NCI-H510A (cell line): ENCODE measurements around the gene USP12.
"Not testable (repeated sequence)": the region's sequence is repeated elsewhere in the genome, so short reads cannot be mapped to it uniquely, and the experiment has no call there.

Experiments
- DNase-seq: peaks from one replicate; lab custom pipeline; 2025; lab: John Stamatoyannopoulos, UW

The USP12 gene

DNA sequence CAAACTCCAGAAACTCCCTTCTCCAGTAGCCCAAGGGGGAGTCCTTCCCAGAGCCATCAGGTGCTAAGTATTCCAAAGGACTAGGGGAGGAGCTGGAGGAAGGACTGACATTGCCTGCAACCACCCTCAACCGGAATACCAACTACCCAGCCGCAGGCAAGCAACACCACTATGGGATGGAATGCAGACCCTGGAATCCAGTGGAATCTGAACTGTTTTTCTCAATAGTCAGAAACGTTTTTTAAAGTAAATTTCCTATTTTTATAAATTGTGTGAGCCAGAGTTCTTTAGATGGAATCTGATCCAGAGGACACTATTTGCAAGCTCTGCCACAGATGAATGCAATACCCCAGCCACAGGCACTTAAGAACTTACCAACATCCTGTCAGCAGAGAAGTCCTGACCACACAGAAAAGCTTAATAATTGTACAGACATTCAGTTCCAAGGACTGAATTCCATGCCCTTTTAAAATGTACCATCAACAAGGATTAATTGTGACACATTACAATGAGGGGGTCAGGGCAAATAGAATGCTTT is 92.1 kb downstream of the USP12 start:
- DNase-seq, result no peak

DNA sequence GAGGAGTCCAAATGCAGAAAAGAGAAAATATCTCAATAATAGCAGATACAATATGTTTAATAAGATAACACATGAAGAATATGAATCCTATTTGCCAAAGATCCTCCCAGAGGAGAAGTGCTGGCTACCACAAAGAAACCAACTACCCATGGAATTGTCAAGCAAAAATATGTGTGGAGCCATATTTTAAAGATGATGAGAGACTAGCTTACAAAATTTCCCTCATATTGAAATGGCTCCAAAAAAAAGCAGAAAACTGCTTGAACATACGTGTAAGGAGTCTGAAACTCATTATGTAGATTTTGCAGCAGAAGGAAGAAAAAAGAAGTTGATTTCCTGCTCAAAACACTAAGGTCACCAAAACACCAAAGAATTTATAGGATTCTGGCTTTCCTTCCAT is 94.2 kb downstream of the USP12 start:
- DNase-seq, result no peak

DNA sequence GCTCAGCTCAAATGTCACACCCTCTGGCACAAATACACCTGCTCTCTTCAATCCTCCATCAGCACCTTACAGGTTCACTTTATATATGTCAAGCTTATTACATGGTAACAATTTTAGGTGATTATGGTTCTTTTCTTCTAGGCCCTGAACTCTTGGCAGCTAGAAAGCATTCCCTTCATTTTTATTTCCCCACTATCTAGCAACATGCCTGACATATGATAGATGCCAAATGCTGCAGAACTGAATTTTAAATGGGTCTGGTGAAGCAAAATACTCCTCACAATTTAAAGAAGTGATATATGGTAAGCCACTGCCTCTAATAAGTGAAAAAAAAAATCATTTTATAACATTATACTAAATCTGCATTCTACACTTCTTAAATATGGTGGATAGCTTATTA is 95.2 kb downstream of the USP12 start:
- no peak for DNase-seq

DNA sequence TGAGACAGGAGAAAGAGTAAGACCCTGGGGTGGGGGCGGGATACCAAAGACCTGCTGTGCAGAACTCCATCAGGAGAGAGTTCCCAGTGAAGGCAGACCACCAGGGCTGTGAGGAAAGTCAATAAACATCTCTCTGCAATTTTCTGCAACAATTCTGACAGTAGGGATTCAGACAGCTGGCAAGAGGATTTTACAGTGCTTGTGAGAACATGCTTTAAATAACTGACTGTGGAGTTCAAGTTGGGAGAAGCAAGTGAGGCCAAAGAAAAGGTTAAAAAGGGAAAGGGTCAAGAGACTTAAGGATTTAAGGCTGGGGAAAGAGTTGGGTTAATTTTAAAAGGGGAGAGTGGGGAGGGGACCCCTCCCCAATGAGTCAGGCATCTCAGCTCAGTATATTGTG is 98.4 kb downstream of the USP12 start:
- no peak for DNase-seq

DNA sequence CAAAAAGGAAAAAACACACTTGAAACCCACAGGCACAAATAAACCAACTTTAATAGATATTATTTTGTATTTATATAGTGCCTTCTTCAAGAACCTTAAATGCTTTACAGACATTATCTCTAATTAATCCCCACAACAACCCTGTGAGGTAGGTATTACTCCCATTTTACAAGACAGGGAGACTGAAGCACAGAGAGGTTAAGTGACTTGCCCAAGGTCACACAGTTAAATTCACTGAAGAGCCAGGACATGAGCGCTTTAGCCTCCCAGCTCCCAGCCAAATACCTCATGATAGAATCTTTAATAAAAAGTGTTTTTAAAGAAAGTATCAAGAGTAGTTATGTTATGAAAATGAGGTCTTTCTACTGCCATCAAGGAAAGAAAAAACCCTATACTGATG is 105.5 kb downstream of the USP12 start:
- not testable (repeated sequence) for DNase-seq

DNA sequence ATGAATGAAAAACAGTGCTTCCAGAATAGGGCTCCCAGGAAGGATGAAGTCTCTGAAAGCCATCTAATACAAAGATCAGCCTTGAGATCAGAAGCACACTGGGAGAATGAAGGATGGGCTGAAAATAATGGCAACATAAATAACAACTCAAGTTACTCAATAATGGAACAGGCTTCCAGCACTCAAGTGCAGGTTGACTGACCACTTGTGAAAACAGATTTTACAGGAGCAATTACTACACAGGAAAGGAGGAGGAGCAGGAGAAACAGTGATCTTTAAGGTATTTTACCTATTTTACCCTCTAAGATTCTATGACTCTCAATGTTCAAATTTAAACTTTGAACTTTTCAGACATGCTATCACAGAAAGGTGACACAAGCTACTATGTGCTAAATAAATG is 106.0 kb downstream of the USP12 start:
- DNase-seq, result no peak

DNA sequence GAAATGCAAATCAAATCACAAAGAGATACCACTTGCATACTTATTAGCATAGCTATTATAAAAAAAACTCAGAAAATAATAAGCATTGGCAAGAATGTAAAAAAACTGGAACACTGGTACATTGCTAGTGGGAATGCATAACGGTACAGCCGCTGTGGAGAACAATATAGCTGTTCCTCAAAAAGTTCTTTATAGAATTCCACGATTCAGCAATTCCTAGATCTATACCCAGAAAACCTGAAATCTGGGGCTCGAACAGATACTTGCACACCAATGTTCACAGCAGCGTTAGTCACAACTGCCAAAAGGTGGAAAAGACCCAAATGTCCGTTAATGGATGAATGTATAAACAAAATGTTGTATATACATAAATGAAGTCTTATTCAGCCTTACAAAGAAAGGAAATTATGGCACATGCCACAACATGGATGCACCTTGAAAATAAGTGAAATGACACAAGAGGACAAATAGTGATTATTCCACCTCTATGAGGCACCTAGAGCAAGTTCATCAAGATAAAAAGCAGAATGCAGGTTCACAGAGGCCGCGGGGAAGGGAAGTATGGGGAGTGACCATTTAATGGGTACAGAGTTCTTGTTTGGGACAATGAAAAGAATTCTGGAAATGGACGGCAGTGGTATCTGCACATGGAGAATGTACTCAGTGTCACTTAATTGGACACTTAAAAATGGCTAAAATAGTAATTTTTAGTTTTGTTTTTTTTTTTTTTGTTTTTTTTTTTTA is 107.2 kb downstream of the USP12 start:
- no peak for DNase-seq

DNA sequence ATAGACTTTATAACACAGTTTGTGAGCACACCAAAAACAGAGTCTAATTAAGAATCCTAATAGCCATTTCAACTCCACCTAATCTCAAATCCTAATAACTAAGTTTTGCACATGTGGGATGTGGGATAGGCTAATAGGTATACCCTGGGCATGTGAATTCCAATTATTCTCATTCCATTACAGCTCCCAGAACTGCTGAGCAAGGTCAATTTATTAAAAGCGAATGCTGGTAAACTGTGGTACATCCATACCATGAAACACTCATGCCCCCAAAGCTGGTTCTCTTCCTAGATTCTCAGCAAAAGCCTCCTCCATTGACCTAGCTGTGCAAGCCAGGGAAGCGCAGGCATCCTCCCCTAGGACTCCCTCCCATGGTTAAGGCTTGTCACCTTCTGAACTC is 113.8 kb downstream of the USP12 start:
- no peak for DNase-seq

DNA sequence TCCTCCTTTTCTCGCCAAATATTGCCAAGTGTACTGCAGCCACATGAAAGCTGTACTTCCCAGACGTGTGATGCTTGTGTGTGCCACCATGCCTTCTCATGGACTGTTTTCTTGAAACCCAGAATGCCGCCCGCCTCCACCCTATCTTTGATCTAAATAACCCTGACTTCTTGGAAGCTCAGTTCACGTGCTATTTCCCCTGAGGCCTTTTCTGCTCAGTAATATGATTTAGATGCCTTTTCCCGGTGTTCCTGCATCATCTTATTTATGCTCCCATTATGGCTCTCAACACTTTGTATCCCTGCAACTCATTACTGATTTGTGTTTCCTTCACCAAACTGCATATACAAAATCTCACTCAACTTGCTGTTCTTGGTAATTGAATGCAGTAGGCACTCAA is 116.1 kb downstream of the USP12 start:
- DNase-seq, result no peak

DNA sequence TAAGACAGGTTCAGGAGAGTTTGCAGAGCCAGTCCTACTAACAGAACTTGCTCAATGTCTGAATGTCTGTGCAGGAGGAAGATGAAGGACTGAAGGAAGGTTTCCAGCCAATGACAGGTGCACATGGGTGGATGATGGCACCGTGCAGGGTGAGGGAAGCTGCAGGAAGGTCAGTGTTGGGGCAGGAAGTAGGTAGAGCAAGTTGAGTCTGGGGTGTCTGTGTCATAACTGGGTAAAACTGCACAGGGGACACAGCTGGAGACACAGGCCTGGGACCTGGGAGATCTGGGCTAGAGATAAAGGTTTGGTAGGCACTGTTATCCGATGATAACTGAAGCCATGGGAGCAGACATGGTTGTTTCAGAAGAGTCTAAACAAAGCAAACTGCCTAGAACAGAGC is 116.9 kb downstream of the USP12 start:
- DNase-seq, result no peak

DNA sequence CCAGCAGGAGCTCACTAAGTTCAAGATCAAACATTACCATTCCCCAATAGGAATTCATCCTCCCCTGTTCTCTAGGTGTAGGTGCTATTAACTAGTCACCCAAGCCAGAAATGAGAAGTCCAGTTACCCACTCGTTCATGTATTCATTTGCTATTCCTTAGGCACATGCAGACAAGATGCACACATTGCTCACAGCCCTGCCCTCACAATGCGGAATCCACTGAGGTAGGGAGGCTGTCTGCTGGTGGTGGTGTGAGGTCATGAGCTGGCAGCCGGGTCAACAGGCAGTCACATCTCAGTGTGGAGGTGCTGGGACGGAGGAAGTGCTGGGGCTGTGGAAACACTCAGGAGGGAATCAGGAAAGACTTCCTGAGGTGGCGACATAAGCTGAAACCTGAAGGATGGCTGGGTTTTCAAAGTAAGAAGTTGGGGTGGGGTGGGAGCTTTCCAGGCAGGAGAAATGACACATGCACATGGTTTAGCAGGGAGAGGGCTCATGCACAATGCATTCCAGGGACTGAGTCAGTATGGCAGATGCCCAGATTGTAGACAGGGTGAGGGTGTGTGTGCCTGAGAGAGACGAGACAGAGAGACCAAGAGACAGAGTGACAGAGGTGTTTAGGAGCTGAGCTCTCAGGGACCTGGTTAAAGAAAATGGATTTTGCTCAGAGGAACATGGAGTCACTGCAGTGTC is 117.6 kb downstream of the USP12 start:
- DNase-seq, result no peak

DNA sequence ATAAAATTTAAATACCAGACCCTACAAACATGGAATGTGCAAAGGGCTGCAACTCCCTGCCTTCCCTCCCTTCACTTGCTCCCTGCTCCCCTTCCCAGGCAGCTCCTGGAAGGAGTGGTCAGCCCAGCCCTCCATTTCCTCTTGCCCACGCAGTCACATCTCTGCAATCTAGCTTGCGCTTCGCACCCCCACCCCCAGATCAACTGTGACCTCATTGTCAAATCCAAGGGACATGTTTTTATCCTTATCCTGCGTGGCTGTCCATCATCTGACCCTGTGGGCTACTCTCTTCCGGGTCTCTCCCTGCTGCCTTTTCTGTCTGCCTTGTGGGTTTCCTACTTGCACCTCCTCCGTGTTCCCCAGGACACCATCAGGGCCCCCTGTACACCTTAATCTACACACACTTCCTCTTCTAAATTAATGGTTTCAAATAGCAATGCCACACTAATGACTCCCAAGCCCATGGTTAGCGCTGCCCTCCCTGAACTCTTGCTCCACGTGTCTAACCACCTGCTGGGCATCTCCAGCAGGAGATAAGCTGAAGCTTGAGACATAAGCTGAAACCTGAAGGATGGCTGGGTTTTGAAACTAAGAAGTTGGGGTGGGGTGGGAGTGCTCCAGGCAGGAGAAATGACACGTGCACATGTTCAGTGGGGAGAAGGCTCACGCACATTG is 118.3 kb downstream of the USP12 start:
- no peak for DNase-seq

DNA sequence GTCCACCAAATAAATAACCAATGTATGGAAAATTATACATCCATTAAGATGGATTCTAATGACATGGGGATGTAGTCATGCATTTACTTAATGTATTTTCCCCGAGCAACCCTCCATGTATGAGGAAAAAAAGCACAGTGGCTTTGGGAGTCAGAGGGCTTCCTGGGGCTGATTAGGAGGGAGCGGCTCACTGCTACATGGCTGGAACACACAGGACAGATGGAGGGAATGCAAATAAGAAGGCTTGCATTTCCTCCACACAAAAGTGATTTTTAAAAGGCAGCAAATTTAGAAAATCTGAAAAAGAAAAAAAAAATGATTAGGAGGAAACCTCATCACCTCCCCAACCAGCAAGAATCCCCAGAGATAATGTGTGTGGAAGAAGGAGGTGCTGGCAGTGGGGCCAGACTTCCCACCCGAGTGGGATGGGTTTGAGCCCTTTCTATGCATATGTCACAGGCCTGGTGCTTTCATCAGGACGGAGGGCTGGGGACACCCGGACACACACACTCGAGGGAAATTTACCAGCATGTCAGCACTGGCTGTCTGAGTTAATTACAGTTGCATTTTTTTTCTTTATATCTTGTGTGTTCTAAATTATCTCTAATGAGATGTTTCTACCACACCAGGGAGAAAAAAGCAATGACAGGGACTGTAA is 118.9 kb downstream of the USP12 start:
- no peak for DNase-seq

DNA sequence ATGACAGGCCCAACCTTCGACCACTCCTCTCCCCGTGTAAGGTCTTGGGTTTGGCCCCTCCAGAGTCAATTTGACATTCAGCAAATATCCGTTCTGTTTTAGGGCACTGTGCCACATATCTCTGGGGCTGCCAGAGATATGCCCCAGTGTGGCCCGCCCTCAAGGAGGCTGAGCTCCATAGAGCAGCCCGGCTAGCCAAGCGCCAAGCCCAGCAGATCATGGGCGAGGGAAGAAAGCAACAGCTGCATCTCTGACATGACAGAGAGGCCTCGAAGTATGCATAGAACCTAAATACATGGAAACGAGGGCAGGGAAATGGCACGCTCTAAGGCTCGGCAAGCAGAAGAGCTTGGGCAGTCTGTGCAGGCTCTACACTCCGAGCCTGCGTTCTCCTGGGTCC is 124.5 kb downstream of the USP12 start:
- no peak for DNase-seq

DNA sequence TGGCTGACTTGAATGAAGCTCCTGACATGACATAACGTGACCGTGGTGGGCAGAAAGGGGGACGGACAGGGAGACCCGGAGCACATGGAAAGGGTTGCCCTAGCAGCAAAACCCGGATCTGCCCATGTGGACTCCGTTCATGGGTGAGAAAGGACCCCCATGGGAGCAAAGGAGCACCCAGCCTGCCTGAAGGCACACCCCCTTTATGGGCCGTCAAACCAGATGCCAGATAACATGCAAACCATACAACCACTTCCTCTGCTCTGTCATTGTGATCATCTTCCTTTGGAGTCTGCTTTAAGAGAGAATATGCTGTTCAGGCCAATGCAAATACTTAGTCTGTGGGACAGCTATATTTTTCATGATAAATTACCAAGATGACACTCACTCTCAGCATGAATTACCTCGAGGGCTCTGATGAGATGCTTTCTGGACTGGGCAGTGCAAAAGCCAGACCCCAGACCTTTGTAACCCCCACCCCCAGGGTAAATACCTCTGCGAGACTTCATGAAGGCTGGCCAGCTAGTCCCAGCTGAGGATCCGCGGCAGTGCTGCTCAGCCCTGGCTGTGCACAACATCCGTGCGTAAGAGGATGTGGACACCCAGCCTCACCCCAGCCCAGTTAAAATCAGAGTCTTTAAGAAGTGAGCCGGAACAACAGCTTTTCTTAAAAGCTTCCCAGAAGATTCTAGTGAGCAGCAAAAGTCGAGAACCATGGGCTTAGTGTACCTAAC is 126.6 kb downstream of the USP12 start:
- DNase-seq, result no peak

DNA sequence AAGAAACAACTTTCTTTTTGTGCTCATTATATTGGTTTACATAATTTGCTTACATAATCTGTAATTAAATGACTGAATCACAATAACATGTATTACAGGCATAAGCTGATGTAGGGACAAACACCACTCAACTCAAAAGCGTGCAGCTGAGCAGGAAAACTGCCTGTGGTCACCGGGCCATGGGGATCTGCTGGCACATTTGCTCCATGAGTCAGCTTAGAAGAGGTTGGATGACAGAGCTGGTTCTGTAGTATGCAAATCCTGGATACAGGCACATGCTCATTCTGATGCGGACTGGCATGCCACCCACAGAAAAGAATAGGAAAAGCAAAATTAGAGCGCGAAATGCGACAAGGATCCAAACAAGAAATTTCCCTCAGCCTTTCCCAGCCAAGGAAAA is 128.6 kb downstream of the USP12 start:
- DNase-seq, result peak; percentile 20

DNA sequence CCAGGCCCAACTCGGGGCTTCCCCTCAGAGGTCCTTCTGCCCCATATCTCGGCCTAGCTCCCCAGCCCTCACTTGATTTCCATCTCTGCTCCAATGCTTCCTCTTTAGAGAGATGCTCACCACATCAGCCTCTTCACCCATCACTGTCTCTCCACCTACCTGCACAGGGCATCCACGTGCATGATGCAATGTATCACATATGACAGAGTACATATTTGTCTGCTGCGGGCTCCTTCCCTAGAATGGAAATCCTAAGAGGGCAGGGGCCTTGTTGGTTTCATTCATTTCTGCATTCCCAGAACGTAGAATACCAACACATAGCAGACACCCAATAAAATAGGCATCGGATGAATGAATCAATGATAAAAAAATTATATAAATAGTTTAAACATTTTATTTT is 130.3 kb downstream of the USP12 start:
- no peak for DNase-seq

DNA sequence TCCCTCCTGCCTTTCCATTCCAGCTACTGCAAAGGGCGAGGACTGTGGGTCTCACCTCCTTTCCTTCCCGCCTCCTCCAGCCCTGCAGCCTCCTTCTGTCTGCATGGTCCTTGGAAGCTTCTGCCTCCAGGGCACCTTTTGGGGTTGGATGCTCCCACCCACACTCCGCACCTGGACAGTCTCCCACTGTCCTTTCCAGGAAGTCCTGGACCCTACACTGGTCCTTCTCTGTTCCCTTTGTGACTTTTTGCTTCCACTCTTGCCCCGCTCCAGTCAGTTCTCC is 130.8 kb downstream of the USP12 start:
- DNase-seq, result no peak

DNA sequence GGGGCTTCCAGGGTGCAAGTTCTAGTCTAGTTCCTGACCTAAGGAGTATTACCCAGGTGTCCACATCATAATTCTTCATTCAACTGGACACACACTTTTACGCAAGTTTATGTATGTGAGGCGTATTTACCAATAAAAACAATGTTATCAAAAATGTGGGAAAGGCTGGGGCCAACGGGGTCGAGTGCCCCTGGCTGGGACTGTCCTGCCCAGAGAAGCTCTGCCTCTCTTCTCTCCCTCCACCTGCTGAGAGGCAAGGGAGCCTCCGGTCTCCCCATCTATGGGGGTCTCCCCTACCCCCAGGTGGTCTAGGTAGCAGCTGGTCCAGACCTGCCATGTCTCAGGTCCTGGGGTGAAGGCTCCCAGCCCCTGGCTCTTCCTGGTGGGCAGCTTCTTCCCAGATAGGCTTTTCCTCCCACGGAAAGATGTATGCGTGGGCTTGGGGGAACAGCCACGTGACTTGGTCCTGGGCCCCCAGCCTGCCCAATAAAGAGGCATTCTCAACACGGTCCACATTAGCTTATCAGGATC is 132.4 kb downstream of the USP12 start:
- no peak for DNase-seq

DNA sequence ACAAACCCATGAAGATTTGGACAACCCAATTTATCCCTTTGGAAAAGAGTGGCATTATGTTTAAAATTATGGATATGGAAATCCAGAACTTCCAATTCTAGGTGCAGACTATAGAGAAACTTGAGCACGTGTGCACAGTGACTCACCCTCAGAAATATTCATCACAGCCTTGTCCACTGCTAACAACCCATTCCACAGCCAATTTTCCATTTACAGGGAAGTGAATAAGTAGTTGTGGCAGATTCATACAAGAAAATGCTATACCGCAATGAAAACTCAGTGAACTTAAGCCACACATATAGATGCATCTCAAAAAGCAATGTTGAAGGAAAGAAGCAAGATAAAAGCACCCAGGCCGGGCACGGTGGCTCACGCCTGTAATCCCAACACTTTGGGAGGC is 133.3 kb downstream of the USP12 start:
- DNase-seq, result no peak

DNA sequence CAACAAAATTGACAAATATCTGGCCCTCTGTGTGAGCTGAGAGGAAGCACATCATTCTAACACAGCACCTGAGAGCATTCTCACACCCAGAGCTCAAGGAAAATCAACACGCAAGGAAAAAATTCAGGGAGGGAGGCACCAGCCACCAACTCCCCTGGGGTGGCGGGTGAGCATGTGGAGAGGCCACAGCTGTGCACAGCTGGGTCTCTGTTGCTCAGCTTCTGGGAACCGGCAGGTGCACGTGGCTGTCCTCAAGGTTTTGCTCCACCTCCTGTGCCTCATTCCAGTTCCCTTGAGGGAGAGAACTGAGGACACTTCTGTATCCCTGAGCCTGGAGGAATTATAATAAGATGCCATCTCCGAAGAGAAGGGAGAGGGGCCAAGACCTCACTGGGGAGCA is 134.0 kb downstream of the USP12 start:
- no peak for DNase-seq

DNA sequence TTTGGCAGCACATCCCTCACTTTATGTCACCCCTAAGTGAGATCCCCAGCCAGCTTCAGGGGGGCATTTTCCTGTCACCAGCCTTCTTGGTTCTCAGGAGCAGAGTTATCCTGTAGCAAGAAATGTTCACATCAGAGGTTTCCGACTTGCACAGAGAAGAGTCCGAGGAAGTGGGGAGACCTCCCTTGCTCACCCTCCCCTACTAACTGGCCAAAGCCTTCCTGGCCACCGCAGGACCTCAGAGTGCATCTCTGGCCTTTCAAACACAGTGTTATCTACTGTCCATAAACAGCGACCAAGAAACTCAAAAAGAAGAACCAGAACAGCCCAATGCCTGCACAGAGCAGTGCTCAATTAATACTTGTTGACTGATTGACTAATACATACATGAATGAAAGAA is 134.4 kb downstream of the USP12 start:
- DNase-seq, result no peak
